ENCODE data around the gene NUP133.
"Not testable (repeated sequence)": the region's sequence is repeated elsewhere in the genome, so short reads cannot be mapped to it uniquely, and the experiment has no call there.

Gene NUP133

GRCh38 chr1:229412056-229412455, 96.1 kb downstream of the NUP133 start:
- no peak for TF ChIP-seq JUND (IDR thresholded peaks at IDR 0.05; ENCODE audit: low read depth)
- in situ Hi-C loops (cut with HindIII; ENCODE audit: low pct_unique_long_range_greater_than_20kb, low sequenced_read_pairs) = no loop called here
- peak; percentile 95 to 96 for DNase-seq (ENCODE audit: low read depth in 1 of 2, low spot score in 1 of 2)

DNA sequence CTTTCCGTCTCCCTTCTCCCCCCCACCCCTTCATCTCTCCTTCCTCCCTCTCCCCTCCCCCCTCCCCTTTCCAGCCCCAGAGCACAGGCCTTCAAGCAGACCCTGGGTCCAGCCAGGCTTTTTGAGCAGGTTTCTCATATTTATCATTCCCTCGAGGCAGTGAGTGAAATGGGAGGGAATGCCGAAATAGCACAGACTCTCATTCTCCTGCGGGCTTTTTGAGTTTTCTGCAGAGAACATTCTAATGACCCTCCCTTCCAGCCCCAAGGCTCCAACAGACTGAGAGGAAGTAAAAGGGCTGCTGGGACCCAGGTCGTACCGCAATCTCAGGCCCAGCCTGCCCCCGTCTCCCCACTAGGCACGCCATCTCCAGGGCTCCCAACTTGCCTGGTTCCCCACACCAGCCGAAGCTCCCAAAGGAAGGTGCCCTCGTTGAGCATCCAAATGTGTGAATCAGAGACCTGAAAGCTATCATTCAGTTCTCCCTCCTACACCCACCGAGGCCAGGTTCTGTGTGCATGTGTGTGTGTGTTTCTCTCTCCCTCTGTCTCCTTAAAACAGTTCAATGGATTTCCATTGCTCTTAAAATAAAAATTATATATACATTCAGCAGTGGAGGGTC, 96.6 kb downstream of the NUP133 start:
- TF ChIP-seq JUND (IDR thresholded peaks at IDR 0.05; ENCODE audit: low read depth) = no peak
- no peak for DNase-seq (ENCODE audit: low read depth in 1 of 2, low spot score in 1 of 2)
- in situ Hi-C loops (cut with HindIII; ENCODE audit: low pct_unique_long_range_greater_than_20kb, low sequenced_read_pairs) = no loop called here

DNA sequence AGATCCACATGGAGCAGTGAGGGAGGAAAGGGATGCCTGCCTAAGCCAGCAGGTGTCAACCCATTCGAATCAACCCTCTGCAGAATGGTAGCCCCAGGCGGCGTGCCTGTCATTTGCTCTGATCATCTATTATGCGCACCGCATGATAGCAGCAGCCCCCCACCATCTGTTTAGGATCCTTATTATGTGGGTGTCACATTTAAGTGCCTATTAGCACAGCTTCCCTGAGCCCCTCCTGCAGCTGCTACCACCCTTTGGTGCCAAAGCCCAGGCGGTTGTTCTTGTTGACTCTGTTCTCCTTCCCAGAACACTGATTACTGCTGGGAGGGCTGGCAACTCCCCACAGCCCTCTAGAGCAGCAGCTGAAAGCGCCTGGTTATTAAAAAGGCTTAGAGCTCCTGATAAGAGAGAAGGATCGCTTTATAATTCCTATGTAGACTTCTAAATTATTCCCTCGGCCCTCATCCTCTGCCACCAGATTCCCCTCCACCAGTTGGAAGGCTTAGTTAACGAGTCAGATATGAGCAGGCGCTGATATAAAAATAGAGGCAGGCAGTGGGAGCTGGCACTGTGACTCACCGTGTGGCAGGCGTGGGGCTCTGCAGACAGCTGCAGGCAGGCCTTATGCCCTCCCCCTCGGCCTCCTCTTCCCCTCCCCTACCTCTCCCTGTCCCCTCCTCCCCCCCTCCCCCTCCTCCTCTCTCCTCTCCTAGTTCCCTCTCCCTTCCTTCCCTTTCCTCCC, 97.3 kb downstream of the NUP133 start:
- in situ Hi-C loops (cut with HindIII; ENCODE audit: low pct_unique_long_range_greater_than_20kb, low sequenced_read_pairs) = no loop called here
- TF ChIP-seq JUND (IDR thresholded peaks at IDR 0.05; ENCODE audit: low read depth) = no peak
- DNase-seq (ENCODE audit: low read depth in 1 of 2, low spot score in 1 of 2) = no peak

GRCh38 chr1:229410370-229410691, 97.8 kb downstream of the NUP133 start:
- DNase-seq (ENCODE audit: low read depth in 1 of 2, low spot score in 1 of 2) = no peak
- in situ Hi-C loops (cut with HindIII; ENCODE audit: low pct_unique_long_range_greater_than_20kb, low sequenced_read_pairs) = no loop called here
- no peak for TF ChIP-seq JUND (IDR thresholded peaks at IDR 0.05; ENCODE audit: low read depth)

- in situ Hi-C loops (cut with HindIII; ENCODE audit: low pct_unique_long_range_greater_than_20kb, low sequenced_read_pairs) = no loop called here
- no peak for DNase-seq (ENCODE audit: low read depth in 1 of 2, low spot score in 1 of 2)
These were observed 98.3 kb downstream of the NUP133 start for GRCh38 chr1:229409616-229410369.

DNA sequence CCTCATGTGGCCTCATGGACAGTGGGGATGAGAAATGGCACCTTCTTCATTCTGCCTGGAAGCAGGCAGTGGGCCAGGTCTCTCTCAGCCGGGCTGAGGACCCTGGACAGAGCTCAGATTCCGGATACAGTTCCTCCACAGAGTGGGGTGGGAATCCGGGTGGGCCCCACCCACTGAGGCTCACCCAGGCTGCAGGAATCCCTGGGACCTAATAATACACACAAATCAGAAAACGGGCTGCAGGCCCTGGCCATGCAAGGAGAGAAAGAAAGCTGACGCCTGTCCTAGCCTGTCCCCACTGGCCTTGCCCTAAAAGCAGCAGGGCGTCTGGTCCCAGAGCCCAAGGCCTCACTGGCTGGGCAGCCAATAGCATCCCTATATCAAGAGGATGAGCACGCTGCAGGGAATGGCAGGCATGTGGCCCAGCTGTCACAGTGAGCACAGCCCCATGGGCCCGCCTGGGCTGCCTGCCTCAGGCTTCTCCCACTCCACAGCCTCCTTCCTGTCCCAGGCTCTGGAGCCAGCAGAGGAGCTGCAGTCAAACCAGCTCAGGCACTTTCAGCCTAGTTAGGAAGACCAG, 99.6 kb downstream of the NUP133 start:
- in situ Hi-C loops (cut with HindIII; ENCODE audit: low pct_unique_long_range_greater_than_20kb, low sequenced_read_pairs) = no loop called here
- no peak for TF ChIP-seq JUND (IDR thresholded peaks at IDR 0.05; ENCODE audit: low read depth)
- DNase-seq (ENCODE audit: low read depth in 1 of 2, low spot score in 1 of 2) = peak; percentile 53 to 73

More at GRCh38 chr1:229409616-229410369, 98.3 kb downstream of the NUP133 start:
- TF ChIP-seq JUND (IDR thresholded peaks at IDR 0.05; ENCODE audit: low read depth) = no peak

DNA sequence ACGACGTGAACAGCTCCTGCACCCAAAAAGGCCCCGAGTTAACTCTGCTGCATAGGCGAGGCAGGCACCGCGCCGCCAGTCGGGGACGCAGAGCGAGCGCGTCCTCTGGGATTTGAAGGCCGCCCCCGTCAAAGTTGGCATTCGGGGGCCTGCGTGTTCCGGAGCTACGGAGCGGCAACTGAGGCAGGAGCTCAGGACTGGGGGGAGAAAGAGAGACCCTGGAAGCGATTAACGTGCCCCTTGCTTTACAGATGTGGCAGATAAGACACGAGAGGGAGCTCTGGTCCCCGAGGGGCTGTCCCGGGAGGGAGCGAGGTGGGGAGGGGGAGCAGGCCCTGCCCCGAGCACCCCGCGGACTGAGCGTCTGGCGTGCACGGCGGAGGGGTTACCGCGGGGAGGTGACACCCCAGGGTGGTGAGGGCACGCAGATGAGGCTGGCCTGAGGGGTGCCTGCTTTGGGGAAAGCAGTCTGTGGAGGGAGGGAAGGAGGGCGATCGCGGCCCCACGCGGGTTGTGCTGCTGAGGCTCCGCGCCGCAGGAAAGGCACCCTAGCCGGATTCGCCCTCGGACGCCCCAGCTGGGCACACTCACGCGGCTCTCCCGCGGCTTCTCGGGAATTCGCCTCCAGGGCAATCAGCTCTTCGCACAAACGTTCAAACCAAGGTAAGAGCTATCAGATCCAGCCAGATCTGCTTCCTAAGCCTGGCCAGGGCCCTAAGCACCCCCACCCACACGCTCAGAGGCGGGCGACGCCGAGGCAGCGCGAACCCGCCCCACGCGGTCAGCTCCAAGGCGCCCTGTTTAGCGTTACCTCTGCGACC, 100.7 kb downstream of the NUP133 start:
- no peak for TF ChIP-seq JUND (IDR thresholded peaks at IDR 0.05; ENCODE audit: low read depth)
- in situ Hi-C loops (cut with HindIII; ENCODE audit: low pct_unique_long_range_greater_than_20kb, low sequenced_read_pairs) = no loop called here
- DNase-seq (ENCODE audit: low read depth in 1 of 2, low spot score in 1 of 2) = no peak

DNA sequence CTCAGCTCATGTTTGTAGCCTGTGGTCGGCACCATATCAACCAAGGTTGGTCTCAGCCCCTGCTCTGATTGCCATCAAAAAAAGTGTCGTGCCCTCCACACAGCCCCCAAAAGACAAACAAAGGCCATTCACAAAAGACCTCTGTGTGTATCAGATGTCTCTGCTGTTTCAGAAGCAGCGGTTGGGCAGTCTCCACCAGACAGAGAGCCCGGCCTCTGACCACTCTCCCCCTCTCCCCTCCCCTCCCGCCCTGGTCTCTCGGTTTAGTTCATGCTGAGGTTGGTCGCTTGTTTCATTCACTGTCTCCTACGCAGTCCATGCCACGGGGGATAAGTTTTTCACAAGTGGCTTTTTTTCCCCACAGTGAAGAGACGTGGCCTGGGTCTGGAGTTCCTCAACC, 101.3 kb downstream of the NUP133 start:
- TF ChIP-seq JUND (IDR thresholded peaks at IDR 0.05; ENCODE audit: low read depth) = no peak
- in situ Hi-C loops (cut with HindIII; ENCODE audit: low pct_unique_long_range_greater_than_20kb, low sequenced_read_pairs) = no loop called here
- DNase-seq (ENCODE audit: low read depth in 1 of 2, low spot score in 1 of 2) = no peak

- DNase-seq (ENCODE audit: low read depth in 1 of 2, low spot score in 1 of 2) = no peak
- in situ Hi-C loops (cut with HindIII; ENCODE audit: low pct_unique_long_range_greater_than_20kb, low sequenced_read_pairs) = no loop called here
- no peak for TF ChIP-seq JUND (IDR thresholded peaks at IDR 0.05; ENCODE audit: low read depth)
These were observed 104.6 kb downstream of the NUP133 start for GRCh38 chr1:229403573-229403972.

DNA sequence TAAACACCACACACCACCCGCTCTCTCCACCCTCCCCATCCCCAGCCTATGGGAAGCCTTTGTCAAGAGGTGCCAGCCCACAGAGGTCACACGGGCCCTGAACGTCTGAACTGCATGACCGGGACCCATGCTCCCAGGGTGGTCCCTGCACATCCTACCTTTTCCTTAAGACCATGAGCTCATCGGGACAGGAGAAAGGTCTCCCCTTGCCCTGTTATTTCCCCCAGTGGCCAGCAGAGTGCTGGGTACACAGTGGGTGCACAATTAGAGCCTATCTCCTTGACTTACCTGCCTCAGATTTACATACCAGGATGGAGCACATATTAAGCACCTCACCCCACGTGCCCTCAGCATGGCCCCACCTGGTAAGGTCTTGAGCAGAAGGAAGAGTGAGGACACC, 105.1 kb downstream of the NUP133 start:
- DNase-seq (ENCODE audit: low read depth in 1 of 2, low spot score in 1 of 2) = no peak
- in situ Hi-C loops (cut with HindIII; ENCODE audit: low pct_unique_long_range_greater_than_20kb, low sequenced_read_pairs) = no loop called here
- TF ChIP-seq JUND (IDR thresholded peaks at IDR 0.05; ENCODE audit: low read depth) = no peak

- in situ Hi-C loops (cut with HindIII; ENCODE audit: low pct_unique_long_range_greater_than_20kb, low sequenced_read_pairs); DNase-seq (ENCODE audit: low read depth in 1 of 2, low spot score in 1 of 2): not testable (repeated sequence)
These were observed 105.8 kb downstream of the NUP133 start for GRCh38 chr1:229402329-229402728.

GRCh38 chr1:229397762-229398161, 110.4 kb downstream of the NUP133 start:
- no peak for DNase-seq (ENCODE audit: low read depth in 1 of 2, low spot score in 1 of 2)
- in situ Hi-C loops (cut with HindIII; ENCODE audit: low pct_unique_long_range_greater_than_20kb, low sequenced_read_pairs) = no loop called here

More at GRCh38 chr1:229397762-229398161, 110.4 kb downstream of the NUP133 start:
- TF ChIP-seq JUND (IDR thresholded peaks at IDR 0.05; ENCODE audit: low read depth) = no peak
